Measurements from ENCODE around the gene TRPV2.

- TF ChIP-seq, protein P1, sequence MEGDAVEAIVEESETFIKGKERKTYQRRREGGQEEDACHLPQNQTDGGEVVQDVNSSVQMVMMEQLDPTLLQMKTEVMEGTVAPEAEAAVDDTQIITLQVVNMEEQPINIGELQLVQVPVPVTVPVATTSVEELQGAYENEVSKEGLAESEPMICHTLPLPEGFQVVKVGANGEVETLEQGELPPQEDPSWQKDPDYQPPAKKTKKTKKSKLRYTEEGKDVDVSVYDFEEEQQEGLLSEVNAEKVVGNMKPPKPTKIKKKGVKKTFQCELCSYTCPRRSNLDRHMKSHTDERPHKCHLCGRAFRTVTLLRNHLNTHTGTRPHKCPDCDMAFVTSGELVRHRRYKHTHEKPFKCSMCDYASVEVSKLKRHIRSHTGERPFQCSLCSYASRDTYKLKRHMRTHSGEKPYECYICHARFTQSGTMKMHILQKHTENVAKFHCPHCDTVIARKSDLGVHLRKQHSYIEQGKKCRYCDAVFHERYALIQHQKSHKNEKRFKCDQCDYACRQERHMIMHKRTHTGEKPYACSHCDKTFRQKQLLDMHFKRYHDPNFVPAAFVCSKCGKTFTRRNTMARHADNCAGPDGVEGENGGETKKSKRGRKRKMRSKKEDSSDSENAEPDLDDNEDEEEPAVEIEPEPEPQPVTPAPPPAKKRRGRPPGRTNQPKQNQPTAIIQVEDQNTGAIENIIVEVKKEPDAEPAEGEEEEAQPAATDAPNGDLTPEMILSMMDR (IDR thresholded peaks at IDR 0.05 in 2 of 3, conservative IDR thresholded peaks at IDR 0.05 in 1 of 3; ENCODE audit: insufficient read depth in 2 of 3, low read depth in 1 of 3, low read length in 3 of 3): no peak
- TF ChIP-seq EZH2 (IDR thresholded peaks at IDR 0.05; ENCODE audit: borderline replicate concordance, low read depth, low read length) (no peak), ZNF324 (CRISPR knock-in tag; IDR thresholded peaks at IDR 0.05) (no peak), ZNF274 (IDR thresholded peaks at IDR 0.05; ENCODE audit: borderline replicate concordance, low read depth, low read length) (no peak), HDAC2 (IDR thresholded peaks at IDR 0.05) (no peak), CEBPB (tag; IDR thresholded peaks at IDR 0.05) (no peak), UBTF (IDR thresholded peaks at IDR 0.05; ENCODE audit: borderline replicate concordance in 1 of 2, low read depth in 2 of 2, low read length in 2 of 2) (no peak), SMC3 (conservative IDR thresholded peaks at IDR 0.05; ENCODE audit: insufficient read depth, low read depth, low read length) (no peak), ZNF41 (CRISPR knock-in tag; conservative IDR thresholded peaks at IDR 0.05) (no peak), GABPA (tag; conservative IDR thresholded peaks at IDR 0.05; ENCODE audit: low read depth) (no peak), ZNF232 (CRISPR knock-in tag; IDR thresholded peaks at IDR 0.05) (no peak)
These were observed 63.3 kb downstream of the TRPV2 start for GRCh38 chr17:16478649-16479048.
